Liver (tissue), 9 donors: ENCODE results near the gene TOP3A. TPM values are rescaled to one million over a fixed set of nuclear protein-coding genes. Genes with fewer than 3 reads are reported as not detected.

Source experiments
- DNase-seq: peaks from one replicate; pipeline ENCODE4 v3.0.0-alpha.2; 2017; ENCODE audit warnings: low spot score
- H3K27ac ChIP-seq, 2 donors: one replicate each; pipeline ENCODE4 v1.7.0; 2013; ENCODE audit warnings: inconsistent platforms in 2 of 2, low read length in 2 of 2, control low read depth in 1 of 2, low read depth in 1 of 2, mild to moderate bottlenecking in 1 of 2
- H3K27me3 ChIP-seq, 4 donors: one replicate each; pipeline versions ENCODE4 v1.6.1 to v1.7.0; 2013; ENCODE audit warnings: low read length in 3 of 4, inconsistent platforms in 1 of 4, mild to moderate bottlenecking in 1 of 4, moderate library complexity in 1 of 4; ENCODE audit not compliant: control insufficient read depth in 4 of 4, insufficient read depth in 4 of 4
- H3K36me3 ChIP-seq, 4 donors: one replicate each; pipeline versions ENCODE4 v1.6.1 to v1.7.0; 2013; ENCODE audit warnings: low read length in 3 of 4, mild to moderate bottlenecking in 3 of 4, low read depth in 1 of 4, moderate library complexity in 1 of 4; ENCODE audit not compliant: control insufficient read depth in 4 of 4, insufficient read depth in 3 of 4
- H3K4me1 ChIP-seq, 4 donors: one replicate each; pipeline versions ENCODE4 v1.6.1 to v1.7.0; 2013; ENCODE audit warnings: low read length in 3 of 4, mild to moderate bottlenecking in 3 of 4, moderate library complexity in 1 of 4; ENCODE audit not compliant: control insufficient read depth in 4 of 4, insufficient read depth in 4 of 4
- H3K4me3 ChIP-seq, 3 donors: one replicate each; pipeline versions ENCODE4 v1.6.1 to v1.7.0; 2013; ENCODE audit warnings: low read length in 3 of 3, control low read depth in 1 of 3, low read depth in 1 of 3, mild to moderate bottlenecking in 1 of 3
- H3K9ac ChIP-seq, 2 donors: one replicate each; pipeline ENCODE4 v1.7.0; 2013; ENCODE audit warnings: low read length in 2 of 2, mild to moderate bottlenecking in 2 of 2, moderate library complexity in 2 of 2, control low read depth in 1 of 2, low read depth in 1 of 2
- H3K9me3 ChIP-seq, 4 donors: one replicate each; pipeline versions ENCODE4 v1.6.1 to v1.7.0; 2013; ENCODE audit warnings: low read length in 3 of 4; ENCODE audit not compliant: control insufficient read depth in 4 of 4
- ATF3 ChIP-seq: IDR thresholded peaks from 2 replicates; pipeline ENCODE4 v1.6.1; 2016; ENCODE audit warnings: antibody characterized with exemption
- CTCF ChIP-seq: fragments of 150-350 bp; IDR thresholded peaks from 2 replicates; pipeline ENCODE4 v1.5.1; 2017; ENCODE audit warnings: improper control_type of control experiment, low read depth, low read length; ENCODE audit not compliant: missing input control
- FOXA1 ChIP-seq: IDR thresholded peaks from 2 replicates; pipeline ENCODE4 v1.6.1; 2016; ENCODE audit warnings: antibody characterized with exemption
- FOXA2 ChIP-seq: IDR thresholded peaks from 2 replicates; pipeline ENCODE4 v1.6.1; 2016; ENCODE audit warnings: antibody characterized with exemption
- GABPA ChIP-seq, 2 donors: IDR thresholded peaks in 1 of 2; conservative IDR thresholded peaks in 1 of 2; 2 replicates each; pipeline ENCODE4 v1.6.1; 2016; ENCODE audit warnings: antibody characterized with exemption in 2 of 2, mild to moderate bottlenecking in 1 of 2, moderate library complexity in 1 of 2
- HNF4A ChIP-seq, 2 donors: conservative IDR thresholded peaks; 2 replicates each; pipeline ENCODE4 v1.6.1; 2016; ENCODE audit warnings: antibody characterized with exemption in 2 of 2, mild to moderate bottlenecking in 2 of 2
- JUND ChIP-seq, 2 donors: IDR thresholded peaks; 2 replicates each; pipeline ENCODE4 v1.6.1; 2016; ENCODE audit warnings: antibody characterized with exemption in 2 of 2
- MAX ChIP-seq: IDR thresholded peaks from 2 replicates; pipeline ENCODE4 v1.6.1; 2016; ENCODE audit warnings: antibody characterized with exemption
- NR2F2 ChIP-seq: IDR thresholded peaks from 2 replicates; pipeline ENCODE4 v1.6.1; 2016; ENCODE audit warnings: antibody characterized with exemption
- RAD21 ChIP-seq, 2 donors: IDR thresholded peaks; 2 replicates each; pipeline ENCODE4 v1.6.1; 2016; ENCODE audit warnings: antibody characterized with exemption in 2 of 2, mild to moderate bottlenecking in 2 of 2
- RXRA ChIP-seq, 2 donors: IDR thresholded peaks; 2 replicates each; pipeline ENCODE4 v1.6.1; 2017 to 2018; ENCODE audit warnings: antibody characterized with exemption in 2 of 2, mild to moderate bottlenecking in 1 of 2
- SP1 ChIP-seq: IDR thresholded peaks from 2 replicates; pipeline ENCODE4 v1.6.1; 2018; ENCODE audit warnings: antibody characterized with exemption, mild to moderate bottlenecking
- TAF1 ChIP-seq: conservative IDR thresholded peaks from 2 replicates; pipeline ENCODE4 v1.6.1; 2016; ENCODE audit warnings: antibody characterized with exemption, mild to moderate bottlenecking
- YY1 ChIP-seq: IDR thresholded peaks from 2 replicates; pipeline ENCODE4 v1.6.1; 2016; ENCODE audit warnings: antibody characterized with exemption, mild to moderate bottlenecking
- ZBTB33 ChIP-seq: IDR thresholded peaks from 2 replicates; pipeline ENCODE4 v1.6.1; 2016; ENCODE audit warnings: antibody characterized with exemption
- WGBS: extraction: QIAGEN DNeasy Blood & Tissue Kit; methylation state at CpG from one replicate; pipeline ENCODE4 v1.1.7; 2013; 5-methylcytosine and 5-hydroxymethylcytosine counted together
- polyA plus RNA-seq, 2 donors: library from polyadenylated mRNA; stranded (reverse) in 1 of 2; unstranded in 1 of 2; fragments of 200-250 nt in 1 of 2; fragments of >200 nt in 1 of 2; fragmentation: Nextera tagmentation in 1 of 2; extraction: Ambion mirVana in 1 of 2; gene quantifications; one replicate each; pipeline versions ENCODE4 v1.2.1 to v1.2.3, GENCODE V29; 2013 to 2015
- total RNA-seq, 2 donors: library from RNA; depleted of rRNA; stranded (reverse); fragments of >200 nt; gene quantifications; one replicate each; pipeline ENCODE4 v1.2.3, GENCODE V29; 2014
- donor health status: healthy.
- donor health status: healthy.
- donor health status: healthy.
- donor health status: healthy.
- donor health status: healthy.

TOP3A gene
- total and polyA plus RNA-seq, 4 donors: 6.6 to 37.5 (median 14.3) TPM

- peaks cover 28 to 77% (median 71%) of the 10 kb centered on the region in 4 donors for H3K36me3 ChIP-seq
- no peak for DNase-seq
- 84% methylated on average over 4 of the region's 4 CpGs for WGBS
These were observed 18.2 kb upstream of the TOP3A start for GRCh38 chr17:18332909-18333489.

GRCh38 chr17:18331879-18332278 lies 17.1 kb upstream of the TOP3A start:
- no peaks in the 10 kb centered on the region for H3K9me3 ChIP-seq
- 87% methylated on average over 9 of the region's 9 CpGs for WGBS
- H3K9ac ChIP-seq: no peak overlapping the region
- no peak for DNase-seq
- H3K27ac ChIP-seq: no peak overlapping the region
- no peaks in the 10 kb centered on the region for H3K4me1 ChIP-seq
- H3K36me3 ChIP-seq: peaks cover 28 to 81% (median 71%) of the 10 kb centered on the region in 4 donors
- H3K4me3 ChIP-seq: no peak overlapping the region
- TF ChIP-seq SP1 (no peak), CTCF (no peak), RXRA (IDR thresholded peaks at IDR 0.05) (no peak), FOXA1 (no peak), GABPA (IDR thresholded peaks at IDR 0.05 in 1 of 2, conservative IDR thresholded peaks at IDR 0.05 in 1 of 2) (no peak), MAX (no peak), RAD21 (IDR thresholded peaks at IDR 0.05) (no peak), ZBTB33 (no peak), YY1 (no peak), TAF1 (no peak), NR2F2 (no peak), FOXA2 (no peak), JUND (IDR thresholded peaks at IDR 0.05) (no peak)
- no peaks in the 10 kb centered on the region for H3K27me3 ChIP-seq

More at GRCh38 chr17:18332909-18333489, 18.2 kb upstream of the TOP3A start:
- Histone ChIP-seq H3K27me3 (no peaks in the 10 kb centered on the region), H3K4me3 (no peak overlapping the region), H3K9ac (no peak overlapping the region), H3K9me3 (no peaks in the 10 kb centered on the region), H3K27ac (no peak overlapping the region), H3K4me1 (no peaks in the 10 kb centered on the region)
- TF ChIP-seq FOXA1 (no peak), TAF1 (no peak), NR2F2 (no peak), CTCF (no peak), SP1 (no peak), RXRA (IDR thresholded peaks at IDR 0.05) (no peak), HNF4A (conservative IDR thresholded peaks at IDR 0.05) (no peak), ATF3 (no peak), RAD21 (IDR thresholded peaks at IDR 0.05) (no peak)
